ENCODE data around the gene TLR1. TPM values are rescaled to one million over a fixed set of nuclear protein-coding genes. Genes with fewer than 3 reads are reported as not detected.

Gene TLR1, protein sequence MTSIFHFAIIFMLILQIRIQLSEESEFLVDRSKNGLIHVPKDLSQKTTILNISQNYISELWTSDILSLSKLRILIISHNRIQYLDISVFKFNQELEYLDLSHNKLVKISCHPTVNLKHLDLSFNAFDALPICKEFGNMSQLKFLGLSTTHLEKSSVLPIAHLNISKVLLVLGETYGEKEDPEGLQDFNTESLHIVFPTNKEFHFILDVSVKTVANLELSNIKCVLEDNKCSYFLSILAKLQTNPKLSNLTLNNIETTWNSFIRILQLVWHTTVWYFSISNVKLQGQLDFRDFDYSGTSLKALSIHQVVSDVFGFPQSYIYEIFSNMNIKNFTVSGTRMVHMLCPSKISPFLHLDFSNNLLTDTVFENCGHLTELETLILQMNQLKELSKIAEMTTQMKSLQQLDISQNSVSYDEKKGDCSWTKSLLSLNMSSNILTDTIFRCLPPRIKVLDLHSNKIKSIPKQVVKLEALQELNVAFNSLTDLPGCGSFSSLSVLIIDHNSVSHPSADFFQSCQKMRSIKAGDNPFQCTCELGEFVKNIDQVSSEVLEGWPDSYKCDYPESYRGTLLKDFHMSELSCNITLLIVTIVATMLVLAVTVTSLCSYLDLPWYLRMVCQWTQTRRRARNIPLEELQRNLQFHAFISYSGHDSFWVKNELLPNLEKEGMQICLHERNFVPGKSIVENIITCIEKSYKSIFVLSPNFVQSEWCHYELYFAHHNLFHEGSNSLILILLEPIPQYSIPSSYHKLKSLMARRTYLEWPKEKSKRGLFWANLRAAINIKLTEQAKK
- total RNA-seq = 15.7 and 29.9 TPM in 2 replicates

DNA sequence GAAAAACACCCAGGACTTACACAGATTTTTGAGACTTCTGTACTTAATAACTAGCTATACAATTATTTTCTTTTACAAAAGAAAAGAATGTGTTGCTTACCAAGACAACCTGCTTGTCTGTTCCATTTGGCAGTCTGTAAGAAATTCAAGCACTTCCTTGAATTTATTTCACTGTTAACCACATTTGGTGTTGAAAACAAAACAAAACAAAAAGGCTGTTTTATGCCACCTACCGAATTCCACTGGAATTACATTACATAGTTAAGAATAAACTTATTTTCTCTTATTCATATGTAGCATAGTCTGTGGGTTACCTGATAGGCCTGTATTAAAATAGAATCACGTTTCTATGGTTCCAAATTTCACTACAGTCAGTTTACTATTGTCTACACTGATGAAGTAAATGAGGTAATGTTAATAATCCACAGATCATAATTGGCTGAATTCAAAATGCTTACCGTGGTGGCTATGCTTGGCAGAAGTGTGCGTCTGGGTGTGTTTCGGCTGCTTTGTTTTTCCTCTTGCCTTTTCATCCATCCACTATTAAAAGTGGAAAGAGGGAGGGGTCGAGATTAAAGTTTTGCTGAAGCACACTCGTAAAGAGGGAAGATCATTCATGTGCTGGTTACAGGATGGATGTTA, at the start of gene TLR1:
TLR1 (minus strand) TSS at position 138 of the 642 bp plus-strand sequence. CDS start 5,960 bp downstream, outside the sequence.

DNA sequence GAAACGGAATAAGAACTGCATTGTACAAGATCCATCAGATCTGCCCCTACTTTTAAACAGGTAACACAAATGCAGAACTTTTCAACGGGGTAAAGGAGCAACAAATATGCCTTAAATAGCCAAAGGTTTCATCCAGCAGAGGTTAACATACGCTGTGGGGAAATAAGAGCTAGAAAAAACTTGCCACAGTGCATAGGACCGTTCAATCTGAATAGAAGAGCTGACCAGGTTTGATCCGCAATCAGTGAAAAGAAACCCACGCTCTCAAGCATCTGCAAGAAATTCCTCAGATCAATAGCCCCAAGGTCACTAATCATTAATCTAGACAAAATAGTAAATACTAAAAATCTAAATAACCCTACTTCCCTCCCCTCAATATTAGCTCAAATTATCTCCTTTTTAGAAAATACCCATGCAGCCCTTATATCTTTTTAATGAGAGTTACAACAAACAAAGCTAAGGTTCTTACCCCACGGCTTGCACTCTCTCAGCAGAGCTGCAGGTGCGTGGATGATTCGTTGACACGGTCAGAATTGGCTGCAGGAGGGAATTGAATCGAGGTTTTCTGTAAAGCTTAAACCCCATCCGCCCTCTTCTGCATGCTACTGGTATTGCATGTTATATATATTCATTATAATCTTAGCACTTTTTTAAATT, 22.0 kb downstream of the TLR1 start, which contains the start of gene TLR10:
TLR10 (minus strand) TSS at position 539 of the 657 bp plus-strand sequence. CDS start 7,400 bp downstream, outside the sequence.

Small RNAs within 50 kb of the gene (small RNA-seq; reads per million reads assigned to genes)
- gene RNA5SP158 = not detected

Other genes starting within 250 kb of the TLR1 start
- gene KLF3, start 140.6 kb downstream of the TLR1 start, total RNA-seq = 41.0 and 45.2 TPM in 2 replicates
- gene TLR10, start 21.8 kb downstream of the TLR1 start, total RNA-seq = not detected in 2 replicates
- gene TLR6, start 52.0 kb upstream of the TLR1 start, total RNA-seq = 5.3 and 6.0 TPM in 2 replicates
- 162 and 197 TPM in 2 replicates for gene FAM114A1, start 63.0 kb upstream of the TLR1 start, total RNA-seq
- gene TMEM156, start 227.6 kb upstream of the TLR1 start, total RNA-seq = 1.0 and 3.7 TPM in 2 replicates

Measured in thoracic aorta endothelial cell (primary cell).